Activated naive CD4-positive, alpha-beta T cell treated with Interleukin-2 at 50 U/mL for 16 hours (primary cell): Measurements from ENCODE around the gene CPEB4.
A peak's percentile ranks its signal among the peaks of the same experiment; 100 is the strongest.

ENCODE experiments used
- DNase-seq: peaks from one replicate; pipeline ENCODE4 v3.0.0-alpha.2; 2020

The CPEB4 gene

DNA sequence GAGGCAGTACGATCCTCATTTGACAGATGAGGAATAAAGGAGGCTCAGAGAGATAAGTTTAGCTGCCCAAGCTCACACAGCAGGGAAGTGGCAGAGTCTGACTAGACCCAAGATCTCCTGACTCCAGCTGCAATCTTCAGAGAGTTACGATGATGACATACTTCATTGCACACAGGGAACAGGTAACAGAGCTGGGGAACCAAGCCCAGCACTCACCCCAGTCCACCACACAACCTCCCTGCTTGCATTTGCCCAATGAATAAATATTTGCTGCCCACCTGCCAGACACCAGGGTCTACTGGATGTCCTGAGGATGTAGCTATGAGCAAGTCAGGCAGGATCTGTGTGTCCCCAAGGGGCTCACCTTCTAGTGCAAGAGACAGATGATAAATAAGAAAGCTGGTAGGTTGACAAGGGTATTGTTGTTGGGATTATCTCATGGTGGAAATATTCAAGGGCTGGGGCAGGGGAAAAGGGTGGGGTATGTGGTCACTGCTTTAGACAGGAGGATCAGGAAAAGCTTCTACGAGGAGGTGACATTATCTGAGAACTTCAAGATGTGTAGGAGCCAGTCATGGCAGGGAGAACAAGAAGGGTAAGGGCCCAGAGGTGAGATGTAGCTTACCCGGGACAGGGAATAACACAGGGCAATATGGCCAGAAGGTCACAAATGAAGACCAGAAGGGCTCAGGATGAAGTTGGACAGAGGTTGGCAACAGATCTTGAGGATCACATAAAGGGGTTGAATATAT is 28.6 kb upstream of the CPEB4 start:
- DNase-seq = no peak

DNA sequence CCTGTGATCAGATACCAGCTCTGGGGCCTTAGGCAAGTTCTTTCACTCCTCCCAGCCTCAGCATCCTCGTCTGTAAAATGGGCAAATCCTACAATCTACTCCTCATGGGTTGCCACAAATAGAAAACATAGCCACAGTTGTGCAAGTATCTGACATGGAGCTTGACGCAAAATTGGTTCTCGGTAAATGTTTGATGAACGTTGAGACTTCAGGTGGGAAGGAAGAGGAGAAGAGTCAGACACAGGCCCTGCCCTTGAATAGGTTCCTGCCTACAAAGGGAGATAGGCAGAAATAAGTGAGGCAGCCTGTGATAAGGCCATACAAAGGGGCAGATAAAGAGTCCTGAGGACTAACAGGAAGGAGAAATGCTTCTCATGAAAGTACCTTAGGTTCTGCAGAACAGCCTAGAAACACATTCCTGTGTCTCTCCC is 26.1 kb upstream of the CPEB4 start:
- DNase-seq = no peak

DNA sequence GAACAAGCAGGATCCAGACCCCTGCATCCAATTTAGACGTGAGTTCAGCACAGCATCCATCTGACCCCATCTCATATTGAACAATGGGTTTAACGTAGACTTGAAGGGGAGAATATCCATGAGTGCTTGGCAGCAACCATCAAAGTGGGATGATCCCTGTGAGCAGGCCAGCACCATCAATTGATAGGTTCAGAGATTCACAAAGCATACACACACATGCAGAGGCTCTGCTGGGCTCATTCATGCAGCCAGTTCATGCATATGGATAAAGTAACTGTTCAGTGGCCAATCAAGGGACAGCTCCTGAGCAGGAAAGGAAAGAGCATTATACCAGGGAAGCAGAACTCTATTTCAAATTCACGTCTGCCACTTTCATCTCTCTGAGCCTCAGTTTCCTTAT is 24.8 kb upstream of the CPEB4 start:
- no peak for DNase-seq

- DNase-seq = no peak
These were observed 23.8 kb upstream of the CPEB4 start for GRCh38 chr5:173864126-173865050.

- no peak for DNase-seq
These were observed 21.8 kb upstream of the CPEB4 start for GRCh38 chr5:173866243-173866857.

DNA sequence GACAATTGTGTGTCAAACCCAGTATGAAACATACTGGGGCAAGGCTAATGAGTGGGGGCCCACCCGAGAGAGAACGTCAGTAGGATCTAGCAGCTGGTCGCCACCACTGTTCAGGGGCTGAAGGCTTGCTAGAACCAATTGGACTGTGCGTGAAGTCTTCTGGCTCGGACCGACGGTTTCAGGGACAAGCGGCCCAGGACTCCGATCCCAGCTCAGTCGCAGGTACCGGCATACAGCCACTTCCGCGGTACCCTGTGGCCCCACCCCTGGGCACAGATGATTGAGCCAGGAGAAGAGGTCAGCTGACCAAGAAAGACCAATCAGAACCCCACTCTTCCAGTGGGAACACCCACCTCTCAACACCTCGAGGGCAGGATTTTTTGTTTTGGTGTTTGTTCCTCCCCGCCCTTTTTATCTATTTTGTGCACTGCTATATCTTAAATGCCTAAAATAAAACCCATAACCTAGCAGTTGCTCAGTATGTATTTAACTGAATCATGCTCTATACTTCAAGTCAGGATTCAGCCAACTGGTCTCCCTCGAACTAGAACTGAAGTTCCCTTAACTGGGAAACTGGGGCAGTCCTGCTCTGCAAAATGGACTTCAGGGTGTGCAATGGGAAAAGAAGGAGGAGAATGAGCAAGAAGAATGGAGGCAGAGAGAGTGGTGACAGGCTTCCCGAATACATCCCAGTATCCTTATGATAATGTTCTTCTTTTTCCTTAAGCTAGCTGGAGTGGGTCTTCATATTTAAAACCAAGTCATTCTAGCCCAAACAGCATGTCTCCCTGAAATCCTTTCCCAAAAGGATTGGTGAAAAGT is 21.1 kb upstream of the CPEB4 start:
- DNase-seq = no peak

- DNase-seq = no peak
These were observed 19.9 kb upstream of the CPEB4 start for GRCh38 chr5:173868096-173868880.

DNA sequence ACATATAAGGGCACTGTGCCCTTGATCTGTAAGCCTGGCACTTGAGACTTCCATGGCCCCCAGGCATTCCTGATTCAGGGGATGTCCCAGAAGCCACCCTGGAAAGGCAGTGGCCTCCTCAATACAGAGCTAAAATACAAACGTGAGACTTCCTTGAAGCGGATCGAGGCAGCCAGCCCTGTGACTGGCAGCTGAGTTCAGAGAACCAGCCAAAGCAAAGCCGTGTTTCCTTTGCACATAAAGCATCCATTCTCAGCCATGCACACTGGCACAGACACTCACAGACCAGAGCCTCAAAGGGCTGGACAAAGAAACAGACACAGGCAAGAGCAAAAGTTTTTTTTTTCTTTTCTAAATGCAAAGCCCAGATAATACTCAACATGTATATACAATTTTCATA is 18.8 kb upstream of the CPEB4 start:
- DNase-seq = no peak

- DNase-seq = no peak
These were observed 15.2 kb upstream of the CPEB4 start for GRCh38 chr5:173872957-173873305.

DNA sequence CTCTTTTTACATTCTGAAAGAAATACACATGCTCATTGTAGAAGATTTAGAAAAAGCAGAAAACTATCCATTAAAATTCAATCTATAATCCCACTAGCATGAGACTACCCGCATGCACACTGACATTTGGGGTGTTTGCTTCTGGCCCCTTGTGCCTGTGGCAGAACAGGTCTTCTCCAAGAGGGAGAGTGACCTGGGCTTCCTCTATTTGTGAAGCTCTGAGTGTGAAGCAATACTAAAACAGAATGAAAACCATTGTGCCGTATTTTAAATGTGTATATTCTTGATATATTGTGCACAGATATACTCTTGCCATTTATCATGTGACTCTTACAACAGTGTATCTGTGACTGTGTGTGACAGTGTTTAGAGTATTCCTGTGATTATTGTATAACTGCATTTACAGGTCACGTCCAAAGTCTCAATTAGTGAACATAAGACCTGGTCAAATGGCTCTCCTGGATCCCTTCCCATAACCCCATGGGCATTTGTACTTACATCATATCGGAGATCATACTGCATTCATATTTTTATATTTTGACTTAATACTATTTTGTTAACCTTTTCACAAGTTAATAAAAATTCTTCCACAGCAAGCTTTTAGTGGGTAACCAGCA is 14.7 kb upstream of the CPEB4 start:
- no peak for DNase-seq

DNA sequence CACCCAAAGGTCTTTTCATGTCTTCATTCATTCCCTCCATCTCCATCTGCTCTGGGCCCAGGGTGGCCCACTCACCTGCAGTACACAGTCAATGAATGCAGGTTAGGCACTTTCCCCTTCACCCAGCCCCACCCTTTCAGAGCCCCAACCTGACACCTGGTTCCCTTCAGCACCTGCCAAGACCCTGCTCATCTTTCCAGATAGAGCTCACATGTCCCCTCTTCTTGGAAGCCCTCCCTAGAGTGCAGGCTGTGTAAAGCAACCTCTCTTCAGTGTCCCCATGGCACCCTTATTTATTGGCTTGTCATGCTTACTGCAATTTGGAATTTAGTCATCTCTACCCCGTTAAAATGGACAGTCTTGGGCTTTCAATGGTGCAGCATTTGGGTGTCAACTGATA is 13.0 kb upstream of the CPEB4 start:
- DNase-seq = no peak

- DNase-seq = no peak
These were observed 9.8 kb upstream of the CPEB4 start for GRCh38 chr5:173878224-173878967.

GRCh38 chr5:173880306-173880985 is 7.7 kb upstream of the CPEB4 start:
- DNase-seq = no peak

DNA sequence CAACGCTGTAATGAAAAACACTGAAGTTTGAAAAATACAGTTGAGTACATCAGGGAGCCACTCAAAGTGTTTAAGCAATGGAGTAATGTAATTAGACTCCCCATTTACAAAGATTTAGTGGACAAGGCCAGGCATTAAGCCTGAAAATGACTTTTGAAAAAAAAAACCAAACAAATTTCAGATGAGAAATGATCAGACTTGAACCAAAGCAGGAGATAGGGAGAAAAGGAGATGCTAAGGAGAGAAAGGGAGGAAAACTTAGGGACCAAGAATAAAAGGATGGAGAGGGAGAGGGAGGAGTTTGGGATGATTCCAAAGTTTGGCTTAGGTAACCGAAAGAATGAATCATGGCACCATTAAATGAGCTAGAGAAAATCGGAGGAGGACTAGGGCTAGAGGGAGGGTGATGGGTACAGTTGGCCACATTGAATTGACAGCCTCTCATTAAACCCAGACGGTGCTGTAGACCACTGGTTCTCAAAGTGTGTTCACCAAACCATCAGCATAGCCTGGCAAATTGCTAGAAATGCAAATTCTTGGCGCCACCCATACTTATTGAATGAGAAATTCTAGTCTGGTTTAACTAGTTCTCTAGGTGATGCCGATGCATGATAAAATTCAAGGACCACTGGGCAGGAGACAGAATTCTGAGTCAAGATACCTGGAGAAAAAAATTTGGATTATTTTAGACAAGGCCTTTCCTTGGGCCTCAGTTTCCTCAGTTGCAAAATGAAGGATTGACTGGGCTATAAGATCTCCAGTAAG is 6.2 kb upstream of the CPEB4 start:
- no peak for DNase-seq

- no peak for DNase-seq
These were observed 5.5 kb upstream of the CPEB4 start for GRCh38 chr5:173882632-173883031.

- no peak for DNase-seq
These were observed 4.7 kb upstream of the CPEB4 start for GRCh38 chr5:173883347-173883924.

DNA sequence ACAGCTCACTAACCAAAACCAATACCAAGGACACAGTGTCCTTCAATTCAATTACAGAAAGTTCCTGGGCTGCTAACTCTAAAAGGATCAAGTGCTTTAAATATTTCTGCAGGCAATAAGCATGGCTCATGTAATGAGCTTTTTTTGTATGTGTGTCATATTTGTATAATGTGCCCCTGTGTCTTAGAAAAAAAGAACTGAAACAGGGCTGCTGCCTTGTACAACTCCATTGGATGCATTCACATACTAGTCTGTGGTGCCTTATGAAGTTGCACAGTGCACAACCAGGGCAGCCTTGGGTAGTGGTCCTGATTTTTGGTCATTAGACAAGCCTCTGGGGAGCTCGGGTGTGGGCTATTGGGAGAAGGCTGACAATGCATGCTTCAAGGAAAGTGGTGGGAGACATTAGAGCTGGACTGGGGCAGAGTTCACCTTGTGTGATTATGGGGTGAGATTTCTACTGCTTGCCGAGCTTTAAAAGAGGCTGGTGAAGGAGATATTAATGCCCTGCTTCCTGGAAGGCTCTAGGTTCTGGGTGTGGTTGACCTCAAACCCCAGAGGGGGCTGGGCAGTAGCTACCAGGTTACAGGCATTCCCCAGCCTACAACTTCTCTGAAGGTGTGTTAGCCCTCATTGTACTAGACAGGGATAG is 3.6 kb upstream of the CPEB4 start:
- DNase-seq = peak; percentile 50

GRCh38 chr5:173885054-173885443 is 3.1 kb upstream of the CPEB4 start:
- no peak for DNase-seq
